ENCODE data around the gene CDS1.

The CDS1 gene

GRCh38 chr4:84563002-84563401, 19.9 kb upstream of the CDS1 start:
- TF ChIP-seq FOXP2 (optimal IDR thresholded peaks at IDR 0.05; ENCODE audit: borderline replicate concordance, extremely low read depth, extremely low read length, insufficient read depth) = no peak
- TF ChIP-seq POLR2AphosphoS5 (IDR thresholded peaks at IDR 0.05; ENCODE audit: low read depth, low read length) = no peak
- no peak for TF ChIP-seq SIN3A (IDR thresholded peaks at IDR 0.05; ENCODE audit: borderline replicate concordance, insufficient read depth, low read length)

GRCh38 chr4:84565951-84566350, 17.0 kb upstream of the CDS1 start:
- TF ChIP-seq REST (IDR thresholded peaks at IDR 0.05; ENCODE audit: insufficient read depth in 1 of 2, low read depth in 2 of 2, low read length in 2 of 2) (no peak), TAF1 (IDR thresholded peaks at IDR 0.05; ENCODE audit: borderline replicate concordance, insufficient read depth, low read length) (no peak), FOXP2 (optimal IDR thresholded peaks at IDR 0.05; ENCODE audit: borderline replicate concordance, extremely low read depth, extremely low read length, insufficient read depth) (no peak), POLR2AphosphoS5 (IDR thresholded peaks at IDR 0.05; ENCODE audit: low read depth, low read length) (no peak), SIN3A (IDR thresholded peaks at IDR 0.05; ENCODE audit: borderline replicate concordance, insufficient read depth, low read length) (no peak)

- TF ChIP-seq POLR2AphosphoS5 (IDR thresholded peaks at IDR 0.05; ENCODE audit: low read depth, low read length) (no peak), FOXP2 (optimal IDR thresholded peaks at IDR 0.05; ENCODE audit: borderline replicate concordance, extremely low read depth, extremely low read length, insufficient read depth) (no peak), TAF1 (IDR thresholded peaks at IDR 0.05; ENCODE audit: borderline replicate concordance, insufficient read depth, low read length) (no peak), SIN3A (IDR thresholded peaks at IDR 0.05; ENCODE audit: borderline replicate concordance, insufficient read depth, low read length) (no peak), REST (IDR thresholded peaks at IDR 0.05; ENCODE audit: insufficient read depth in 1 of 2, low read depth in 2 of 2, low read length in 2 of 2) (no peak)
Measured at GRCh38 chr4:84568496-84568895, 14.4 kb upstream of the CDS1 start.

- TF ChIP-seq REST (IDR thresholded peaks at IDR 0.05; ENCODE audit: insufficient read depth in 1 of 2, low read depth in 2 of 2, low read length in 2 of 2) (no peak), FOXP2 (optimal IDR thresholded peaks at IDR 0.05; ENCODE audit: borderline replicate concordance, extremely low read depth, extremely low read length, insufficient read depth) (no peak), TAF1 (IDR thresholded peaks at IDR 0.05; ENCODE audit: borderline replicate concordance, insufficient read depth, low read length) (no peak), SIN3A (IDR thresholded peaks at IDR 0.05; ENCODE audit: borderline replicate concordance, insufficient read depth, low read length) (no peak), POLR2AphosphoS5 (IDR thresholded peaks at IDR 0.05; ENCODE audit: low read depth, low read length) (no peak)
Measured at GRCh38 chr4:84569009-84569408, 13.9 kb upstream of the CDS1 start.

GRCh38 chr4:84573385-84574068, 9.4 kb upstream of the CDS1 start:
- no peak for TF ChIP-seq POLR2AphosphoS5 (IDR thresholded peaks at IDR 0.05; ENCODE audit: low read depth, low read length)

- no peak for TF ChIP-seq SIN3A (IDR thresholded peaks at IDR 0.05; ENCODE audit: borderline replicate concordance, insufficient read depth, low read length)
- no peak for TF ChIP-seq POLR2AphosphoS5 (IDR thresholded peaks at IDR 0.05; ENCODE audit: low read depth, low read length)
- no peak for TF ChIP-seq TAF1 (IDR thresholded peaks at IDR 0.05; ENCODE audit: borderline replicate concordance, insufficient read depth, low read length)
Measured at GRCh38 chr4:84574069-84574720, 8.7 kb upstream of the CDS1 start.
